Measurements from ENCODE around the gene CROCC2.

CROCC2 gene

GRCh38 chr2:240925568-240926515, 19.7 kb downstream of the CROCC2 start:
- ChIA-PET POLR2A (no interaction called here), CTCF (interaction anchor here (3.2 kb wide), 1 partner anchor 11 kb away, joined by 31 read pairs; no protein-coding TSS in a partner anchor)
- H3K4me3 ChIP-seq (ENCODE audit: low read depth, low read length) = no peak overlapping the region
- DNase-seq (ENCODE audit: low read depth, low spot score) = no peak
- no peak for TF ChIP-seq CTCF (IDR thresholded peaks at IDR 0.05; ENCODE audit: insufficient read depth, low read length, missing control alignments)

- no peak for DNase-seq (ENCODE audit: low read depth, low spot score)
- POLR2A ChIA-PET = no interaction called here
- no peak for TF ChIP-seq CTCF (IDR thresholded peaks at IDR 0.05; ENCODE audit: insufficient read depth, low read length, missing control alignments)
- CTCF ChIA-PET = interaction anchor here (3.2 kb wide), 1 partner anchor 12 kb away, joined by 31 read pairs; no protein-coding TSS in a partner anchor
- H3K4me3 ChIP-seq (ENCODE audit: low read depth, low read length) = peak overlapping the region; percentile 38
These were observed 20.6 kb downstream of the CROCC2 start for GRCh38 chr2:240926516-240927389.

- TF ChIP-seq CTCF (IDR thresholded peaks at IDR 0.05; ENCODE audit: insufficient read depth, low read length, missing control alignments) = no peak
- POLR2A ChIA-PET = no interaction called here
- no peak for DNase-seq (ENCODE audit: low read depth, low spot score)
- H3K4me3 ChIP-seq (ENCODE audit: low read depth, low read length) = no peak overlapping the region
- CTCF ChIA-PET = interaction anchor here (3.2 kb wide), 1 partner anchor 12 kb away, joined by 31 read pairs; no protein-coding TSS in a partner anchor
These were observed 21.2 kb downstream of the CROCC2 start for GRCh38 chr2:240927390-240927781.

- H3K4me3 ChIP-seq (ENCODE audit: low read depth, low read length) = no peak overlapping the region
- ChIA-PET POLR2A (no interaction called here), CTCF (interaction anchor here (1.6 to 3.2 kb wide), 2 partner anchors 14 kb away, joined by 3 to 31 read pairs; no protein-coding TSS in a partner anchor)
- DNase-seq (ENCODE audit: low read depth, low spot score) = no peak
- no peak for TF ChIP-seq CTCF (IDR thresholded peaks at IDR 0.05; ENCODE audit: insufficient read depth, low read length, missing control alignments)
These were observed 22.6 kb downstream of the CROCC2 start for GRCh38 chr2:240928476-240929363.

GRCh38 chr2:240929364-240930095, 23.4 kb downstream of the CROCC2 start:
- ChIA-PET CTCF (interaction anchor here (1.6 kb wide), 1 partner anchor 15 kb away, joined by 3 read pairs; no protein-coding TSS in a partner anchor), POLR2A (no interaction called here)
- H3K4me3 ChIP-seq (ENCODE audit: low read depth, low read length) = no peak overlapping the region
- DNase-seq (ENCODE audit: low read depth, low spot score) = no peak
- TF ChIP-seq CTCF (IDR thresholded peaks at IDR 0.05; ENCODE audit: insufficient read depth, low read length, missing control alignments) = no peak
